Activated B cell treated with CpG ODN at 0.5 μM for 24 hours (primary cell): ENCODE measurements around the gene OR52A1. TPM values are rescaled to one million over a fixed set of nuclear protein-coding genes. Genes with fewer than 3 reads are reported as not detected.

Experiments used
- ATAC-seq: fragments of 200-7000 bp; cut with Tn5 transposase; one replicate; pipeline ENCODE4 v1.10.0; 2021; ENCODE audit warnings: low read depth, mild to moderate bottlenecking, moderate library complexity
- CTCF ChIA-PET: fragments of 350-600 bp; sonication (Branson Sonifier 250); formaldehyde crosslinking; loops from one replicate; lab custom pipeline; 2021; ENCODE audit warnings: antibody characterized with exemption; lab: Charles Lee
- POLR2A ChIA-PET: fragments of 350-600 bp; sonication (Branson Sonifier 250); formaldehyde crosslinking; loops from one replicate; lab custom pipeline; 2021; ENCODE audit warnings: antibody characterized with exemption; lab: Charles Lee
- DNase-seq: peaks from one replicate; pipeline ENCODE4 v3.0.0; 2022
- H3K27ac Mint-ChIP-seq: one replicate; pipeline ENCODE4 v1.8.0; 2020; ENCODE audit warnings: mixed read lengths
- H3K27me3 Mint-ChIP-seq: one replicate; pipeline ENCODE4 v1.8.0; 2021; ENCODE audit warnings: mixed read lengths
- H3K36me3 Mint-ChIP-seq: one replicate; pipeline ENCODE4 v1.8.0; 2021; ENCODE audit warnings: low read depth, mixed read lengths
- H3K4me1 Mint-ChIP-seq: one replicate; pipeline ENCODE4 v1.8.0; 2021; ENCODE audit warnings: mixed read lengths
- H3K4me3 Mint-ChIP-seq: one replicate; pipeline ENCODE4 v1.8.0; 2020; ENCODE audit warnings: mild to moderate bottlenecking, mixed read lengths
- H3K9me3 Mint-ChIP-seq: one replicate; pipeline ENCODE4 v1.8.0; 2020; ENCODE audit warnings: mixed read lengths
- intact Hi-C: fragments of 100-400 bp; cut with micrococcal nuclease; formaldehyde crosslinking; loops from one replicate; pipeline ENCODE4 v1.15.1; 2024
- total RNA-seq: library from RNA; stranded (reverse); gene quantifications from 2 replicates; pipeline ENCODE4 v1.2.3, GENCODE V29; 2022
- TF ChIP-seq, protein P1 (sequence below): fragments of 200-600 bp; IDR thresholded peaks from one replicate; pipeline ENCODE4 v1.8.0; 2022; ENCODE audit warnings: antibody characterized with exemption, mild to moderate bottlenecking

Gene OR52A1
- total RNA-seq, 1 donor from 2014 or later, result not detected

- DNase-seq (no peak), ATAC-seq (peak; percentile 45)
- POLR2A ChIA-PET, result no interaction called here
- H3K4me1 Mint-ChIP-seq, result no peaks in the 10 kb centered on the region
- H3K27me3 Mint-ChIP-seq, result peaks cover 4% of the 10 kb centered on the region
- TF ChIP-seq, protein P1, sequence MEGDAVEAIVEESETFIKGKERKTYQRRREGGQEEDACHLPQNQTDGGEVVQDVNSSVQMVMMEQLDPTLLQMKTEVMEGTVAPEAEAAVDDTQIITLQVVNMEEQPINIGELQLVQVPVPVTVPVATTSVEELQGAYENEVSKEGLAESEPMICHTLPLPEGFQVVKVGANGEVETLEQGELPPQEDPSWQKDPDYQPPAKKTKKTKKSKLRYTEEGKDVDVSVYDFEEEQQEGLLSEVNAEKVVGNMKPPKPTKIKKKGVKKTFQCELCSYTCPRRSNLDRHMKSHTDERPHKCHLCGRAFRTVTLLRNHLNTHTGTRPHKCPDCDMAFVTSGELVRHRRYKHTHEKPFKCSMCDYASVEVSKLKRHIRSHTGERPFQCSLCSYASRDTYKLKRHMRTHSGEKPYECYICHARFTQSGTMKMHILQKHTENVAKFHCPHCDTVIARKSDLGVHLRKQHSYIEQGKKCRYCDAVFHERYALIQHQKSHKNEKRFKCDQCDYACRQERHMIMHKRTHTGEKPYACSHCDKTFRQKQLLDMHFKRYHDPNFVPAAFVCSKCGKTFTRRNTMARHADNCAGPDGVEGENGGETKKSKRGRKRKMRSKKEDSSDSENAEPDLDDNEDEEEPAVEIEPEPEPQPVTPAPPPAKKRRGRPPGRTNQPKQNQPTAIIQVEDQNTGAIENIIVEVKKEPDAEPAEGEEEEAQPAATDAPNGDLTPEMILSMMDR, result no peak
- H3K27ac Mint-ChIP-seq, result no peak overlapping the region
- no peak overlapping the region for H3K4me3 Mint-ChIP-seq
- CTCF ChIA-PET, result interaction anchor here (1.1 kb wide), 1 partner anchor 686 kb away, joined by 3 read pairs; no protein-coding TSS in a partner anchor
- intact Hi-C loops, result loop anchor here (1.0 to 10.0 kb wide), 4 partner anchors 256 to 767 kb away; partner anchors contain the start of gene OR52N2
- no peaks in the 10 kb centered on the region for H3K36me3 Mint-ChIP-seq
- no peaks in the 10 kb centered on the region for H3K9me3 Mint-ChIP-seq
Observed at GRCh38 chr11:5123802-5124521, 30.6 kb downstream of the OR52A1 start.

- Mint-ChIP-seq H3K27ac (no peak overlapping the region), H3K4me3 (no peak overlapping the region), H3K4me1 (no peaks in the 10 kb centered on the region), H3K27me3 (peaks cover 10% of the 10 kb centered on the region), H3K9me3 (peaks cover 3% of the 10 kb centered on the region), H3K36me3 (no peaks in the 10 kb centered on the region)
- ATAC-seq (no peak), DNase-seq (no peak)
- POLR2A ChIA-PET, result no interaction called here
- CTCF ChIA-PET, result no interaction called here
- TF ChIP-seq, protein P1, result no peak
- intact Hi-C loops, result no loop called here
Observed at GRCh38 chr11:5118893-5119292, 35.7 kb downstream of the OR52A1 start.

DNA sequence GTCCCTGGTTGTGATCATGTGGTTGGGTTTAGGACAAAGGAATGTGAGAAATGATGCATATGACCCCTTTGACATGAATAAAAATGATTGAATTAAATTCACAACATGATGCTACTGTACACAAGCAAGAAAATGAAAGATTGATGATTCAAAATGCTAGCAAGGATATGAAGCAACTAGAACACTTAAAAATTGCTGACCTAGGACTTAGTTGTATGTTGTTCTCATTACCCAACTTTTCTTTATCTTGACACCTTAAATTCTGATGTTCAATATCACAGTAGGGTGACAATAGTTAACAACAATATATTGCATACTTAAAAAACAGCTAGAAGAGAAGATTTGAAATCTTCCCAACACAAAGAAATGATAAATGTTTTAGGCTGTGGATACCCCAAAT, 37.0 kb downstream of the OR52A1 start:
- intact Hi-C loops, result no loop called here
- Mint-ChIP-seq H3K27me3 (peaks cover 10% of the 10 kb centered on the region), H3K9me3 (peaks cover 3% of the 10 kb centered on the region), H3K4me1 (no peaks in the 10 kb centered on the region), H3K4me3 (no peak overlapping the region), H3K36me3 (no peaks in the 10 kb centered on the region), H3K27ac (no peak overlapping the region)
- CTCF ChIA-PET, result no interaction called here
- DNase-seq, result no peak
- TF ChIP-seq, protein P1, result no peak
- POLR2A ChIA-PET, result no interaction called here
- ATAC-seq, result no peak

DNA sequence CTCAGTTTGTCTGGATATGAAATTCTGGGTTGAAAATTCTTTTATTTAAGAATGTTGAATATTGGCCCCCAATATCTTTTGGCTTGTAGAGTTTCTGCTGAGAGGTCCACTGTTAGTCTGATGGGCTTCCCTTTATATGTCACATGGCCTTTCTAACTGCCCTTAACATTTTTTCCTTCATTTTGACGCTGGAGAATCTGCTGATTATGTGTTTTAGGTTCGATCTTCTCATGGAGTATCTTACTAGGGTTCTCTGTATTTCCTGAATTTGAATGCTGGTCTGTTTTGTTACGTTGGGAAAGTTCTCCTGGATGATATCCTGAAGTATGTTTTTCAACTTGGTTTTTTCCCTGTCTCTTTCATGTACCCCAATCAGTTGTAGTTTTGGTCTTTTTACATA, 39.2 kb downstream of the OR52A1 start:
- Mint-ChIP-seq H3K27ac (no peak overlapping the region), H3K36me3 (no peaks in the 10 kb centered on the region), H3K27me3 (peaks cover 12% of the 10 kb centered on the region), H3K9me3 (peaks cover 3% of the 10 kb centered on the region), H3K4me3 (no peak overlapping the region), H3K4me1 (no peaks in the 10 kb centered on the region)
- TF ChIP-seq, protein P1, result no peak
- POLR2A ChIA-PET, result no interaction called here
- ATAC-seq (no peak), DNase-seq (no peak)
- intact Hi-C loops, result no loop called here
- CTCF ChIA-PET, result no interaction called here

- H3K4me3 Mint-ChIP-seq, result no peak overlapping the region
- CTCF ChIA-PET, result no interaction called here
Observed at GRCh38 chr11:5107285-5107684, 47.3 kb downstream of the OR52A1 start.

More at GRCh38 chr11:5107285-5107684, 47.3 kb downstream of the OR52A1 start:
- Mint-ChIP-seq H3K27me3 (no peaks in the 10 kb centered on the region), H3K4me1 (no peaks in the 10 kb centered on the region), H3K27ac (no peak overlapping the region), H3K36me3 (no peaks in the 10 kb centered on the region), H3K9me3 (no peaks in the 10 kb centered on the region)
- TF ChIP-seq, protein P1, result no peak
- POLR2A ChIA-PET, result no interaction called here
- ATAC-seq (no peak), DNase-seq (no peak)
- intact Hi-C loops, result no loop called here
